H1 (cell line): ENCODE measurements around the gene GNA12. TPM values are rescaled to one million over a fixed set of nuclear protein-coding genes. Genes with fewer than 3 reads are reported as not detected.
A peak's percentile ranks its signal among the peaks of the same experiment; 100 is the strongest.

ENCODE experiments used
- CTCF ChIA-PET: fragments of 300-600 bp; sonication (Branson Sonifier 250); formaldehyde crosslinking; loops from one replicate; lab custom pipeline; 2021; ENCODE audit not compliant: partially characterized antibody; lab: Charles Lee
- POLR2A ChIA-PET: fragments of 300-600 bp; sonication (Branson Sonifier 250); formaldehyde crosslinking; loops from one replicate; lab custom pipeline; 2021; ENCODE audit warnings: inconsistent platforms; ENCODE audit not compliant: partially characterized antibody; lab: Charles Lee
- DNase-seq, 2 experiments: peaks; one replicate each; pipeline versions ENCODE4 v3.0.0 to v3.0.0-alpha.2; 2010 to 2022; ENCODE audit warnings: low spot score in 2 of 2, low read depth in 1 of 2, mixed read lengths in 1 of 2
- FAIRE-seq: peaks from 2 replicates; lab custom pipeline; 2011; peaks lifted over from hg19 to GRCh38; lab: Jason Lieb, UNC
- H2AFZ ChIP-seq: 2 replicates; pipeline ENCODE4 v1.8.1; 2012; ENCODE audit warnings: low read length, inconsistent platforms
- H2AK5ac ChIP-seq: 2 replicates; pipeline ENCODE4 v1.6.1; 2013; ENCODE audit warnings: low read depth, low read length
- H2BK120ac ChIP-seq: replicated peaks from 2 replicates; pipeline ENCODE3; 2013; ENCODE audit warnings: low read depth, low read length, inconsistent platforms
- H2BK12ac ChIP-seq: 2 replicates; pipeline ENCODE4 v1.6.1; 2013; ENCODE audit warnings: low read depth, low read length
- H2BK15ac ChIP-seq: 2 replicates; pipeline ENCODE4 v1.6.1; 2013; ENCODE audit warnings: low read length
- H2BK20ac ChIP-seq: 2 replicates; pipeline ENCODE4 v1.6.1; 2013; ENCODE audit warnings: low read length
- H2BK5ac ChIP-seq: 2 replicates; pipeline ENCODE4 v1.6.1; 2013; ENCODE audit warnings: low read depth, low read length
- H3K14ac ChIP-seq: 2 replicates; pipeline ENCODE4 v1.6.1; 2013; ENCODE audit warnings: inconsistent platforms; ENCODE audit not compliant: insufficient read length
- H3K18ac ChIP-seq: 2 replicates; pipeline ENCODE4 v1.6.1; 2013; ENCODE audit warnings: low read length; ENCODE audit errors: extremely low read depth
- H3K23ac ChIP-seq: 2 replicates; pipeline ENCODE4 v1.6.1; 2013; ENCODE audit warnings: inconsistent platforms; ENCODE audit not compliant: insufficient read length
- H3K23me2 ChIP-seq: 2 replicates; pipeline ENCODE4 v1.6.1; 2013; ENCODE audit warnings: low read depth, low read length
- H3K27ac ChIP-seq: 2 replicates; pipeline ENCODE4 v1.6.1; 2011; ENCODE audit warnings: low read depth, low read length, inconsistent platforms
- H3K27me3 ChIP-seq, 4 experiments: replicated peaks in 1 of 4; 1 replicate in 1 of 4; 2 replicates in 3 of 4; pipeline versions ENCODE4 v1.6.1 to v1.8.1; 2011 to 2013; ENCODE audit warnings: low read length in 3 of 4, mild to moderate bottlenecking in 3 of 4, inconsistent platforms in 2 of 4, mixed read lengths in 2 of 4, moderate library complexity in 1 of 4; ENCODE audit not compliant: control insufficient read depth in 3 of 4, insufficient read depth in 3 of 4; ENCODE audit errors: extremely low read depth in 1 of 4
- H3K36me3 ChIP-seq, 4 experiments: 2 replicates each; pipeline versions ENCODE4 v1.6.1 to v1.8.1; 2011 to 2013; ENCODE audit warnings: mild to moderate bottlenecking in 4 of 4, low read length in 3 of 4, moderate library complexity in 2 of 4, control low read depth in 1 of 4, inconsistent platforms in 1 of 4; ENCODE audit not compliant: insufficient read depth in 4 of 4, control insufficient read depth in 2 of 4
- H3K4ac ChIP-seq: replicated peaks from 2 replicates; pipeline ENCODE3; 2013; ENCODE audit warnings: low read length, low read depth, mixed read lengths, inconsistent platforms; ENCODE audit not compliant: insufficient read length
- H3K4me1 ChIP-seq, 4 experiments: replicated peaks in 1 of 4; 1 replicate in 1 of 4; 2 replicates in 3 of 4; pipeline versions ENCODE4 v1.6.1 to v1.8.1; 2011 to 2013; ENCODE audit warnings: low read length in 3 of 4, inconsistent platforms in 2 of 4, mixed read lengths in 1 of 4; ENCODE audit not compliant: insufficient read depth in 4 of 4, control insufficient read depth in 3 of 4
- H3K4me2 ChIP-seq, 2 experiments: 2 replicates each; pipeline versions ENCODE4 v1.6.1 to v1.8.1; 2011 to 2013; ENCODE audit warnings: low read depth in 2 of 2, low read length in 2 of 2, control low read depth in 1 of 2, inconsistent platforms in 1 of 2, mild to moderate bottlenecking in 1 of 2; ENCODE audit not compliant: insufficient read depth in 1 of 2
- H3K4me3 ChIP-seq, 4 experiments: fragments of 200-600, 300-600 bp in 1 of 4; sonication (generic), shearing (Covaris generic), sonication (Bioruptor Twin) in 1 of 4; 2 replicates each; pipeline versions ENCODE4 v1.5.1 to v1.8.1; 2011 to 2016; ENCODE audit warnings: low read length in 4 of 4, low read depth in 3 of 4, control low read depth in 2 of 4, inconsistent platforms in 2 of 4, mild to moderate bottlenecking in 2 of 4, mixed read lengths in 1 of 4, moderate library complexity in 1 of 4; ENCODE audit not compliant: insufficient read depth in 2 of 4; ENCODE audit errors: extremely low read depth in 1 of 4
- H3K56ac ChIP-seq: replicated peaks from 2 replicates; pipeline ENCODE3; 2013; ENCODE audit warnings: low read depth, mild to moderate bottlenecking, mixed read lengths, low read length, inconsistent platforms; ENCODE audit not compliant: insufficient read length
- H3K79me1 ChIP-seq: 2 replicates; pipeline ENCODE4 v1.6.1; 2013; ENCODE audit warnings: low read depth, low read length, control low read depth
- H3K79me2 ChIP-seq, 2 experiments: 2 replicates each; pipeline versions ENCODE4 v1.6.1 to v1.8.1; 2012 to 2013; ENCODE audit warnings: low read length in 2 of 2, mild to moderate bottlenecking in 2 of 2, inconsistent platforms in 1 of 2; ENCODE audit not compliant: insufficient read depth in 2 of 2, control insufficient read depth in 1 of 2
- H3K9ac ChIP-seq, 4 experiments: replicated peaks in 1 of 4; 1 replicate in 1 of 4; 2 replicates in 3 of 4; pipeline versions ENCODE4 v1.6.1 to v1.8.1; 2011 to 2013; ENCODE audit warnings: low read depth in 3 of 4, low read length in 3 of 4, control low read depth in 2 of 4, mild to moderate bottlenecking in 2 of 4, moderate library complexity in 2 of 4, inconsistent platforms in 1 of 4; ENCODE audit errors: extremely low read depth in 1 of 4
- H3K9me3 ChIP-seq, 2 experiments: 2 replicates each; pipeline versions ENCODE4 v1.6.1 to v1.8.1; 2012 to 2013; ENCODE audit warnings: mild to moderate bottlenecking in 2 of 2, moderate library complexity in 2 of 2, control low read depth in 1 of 2, inconsistent platforms in 1 of 2, low read depth in 1 of 2, low read length in 1 of 2, mixed read lengths in 1 of 2; ENCODE audit not compliant: insufficient read depth in 2 of 2
- H4K20me1 ChIP-seq, 2 experiments: replicated peaks in 1 of 2; 2 replicates each; pipeline versions ENCODE3 to v1.8.1; 2011 to 2013; ENCODE audit warnings: inconsistent platforms in 2 of 2, low read length in 2 of 2, mild to moderate bottlenecking in 1 of 2; ENCODE audit not compliant: insufficient read depth in 2 of 2, control insufficient read depth in 1 of 2
- H4K5ac ChIP-seq: 2 replicates; pipeline ENCODE4 v1.6.1; 2013; ENCODE audit warnings: low read length, low read depth, mixed read lengths, inconsistent platforms; ENCODE audit not compliant: insufficient read length
- H4K8ac ChIP-seq: 2 replicates; pipeline ENCODE4 v1.8.0; 2013; ENCODE audit warnings: mild to moderate bottlenecking, moderate library complexity, low read length, inconsistent platforms; ENCODE audit not compliant: insufficient read depth; ENCODE audit errors: extremely low read depth
- H4K91ac ChIP-seq: replicated peaks from 2 replicates; pipeline ENCODE3; 2013; ENCODE audit warnings: low read length, mixed read lengths, inconsistent platforms; ENCODE audit not compliant: insufficient read length
- BACH1 ChIP-seq: IDR thresholded peaks from 2 replicates; pipeline ENCODE4 v1.6.1; 2012; ENCODE audit warnings: low read length, improper control_type of control experiment
- BCL11A ChIP-seq, 2 experiments: IDR thresholded peaks; one replicate each; pipeline ENCODE4 v1.6.1; 2011; ENCODE audit warnings: low read depth in 2 of 2, low read length in 2 of 2, mild to moderate bottlenecking in 2 of 2
- EGR1 ChIP-seq: IDR thresholded peaks from 2 replicates; pipeline ENCODE4 v1.6.1; 2011; ENCODE audit warnings: low read depth, low read length, borderline replicate concordance
- GTF2F1 ChIP-seq: IDR thresholded peaks from 2 replicates; pipeline ENCODE4 v1.6.1; 2012; ENCODE audit warnings: low read depth, low read length, improper control_type of control experiment, borderline replicate concordance
- HDAC6 ChIP-seq: IDR thresholded peaks from one replicate; pipeline ENCODE4 v1.7.1; 2012; ENCODE audit warnings: low read depth, mild to moderate bottlenecking, inconsistent platforms, low read length, moderate library complexity
- KDM1A ChIP-seq: fragments of 200-600, 300-600 bp; sonication (generic); IDR thresholded peaks from 2 replicates; pipeline ENCODE4 v1.7.1; 2016; ENCODE audit warnings: mild to moderate bottlenecking, low read length, borderline replicate concordance
- KDM5A ChIP-seq: fragments of 200-600 bp; IDR thresholded peaks from 2 replicates; pipeline ENCODE4 v1.7.1; 2012; ENCODE audit warnings: mild to moderate bottlenecking, low read length, inconsistent platforms, mixed read lengths
- SP2 ChIP-seq: IDR thresholded peaks from 2 replicates; pipeline ENCODE4 v1.6.1; 2012; ENCODE audit warnings: mild to moderate bottlenecking, low read length, inconsistent platforms
- TCF12 ChIP-seq: IDR thresholded peaks from 2 replicates; pipeline ENCODE4 v1.6.1; 2011; ENCODE audit warnings: low read depth, mild to moderate bottlenecking, low read length
- ZNF274 ChIP-seq: IDR thresholded peaks from 2 replicates; pipeline ENCODE4 v1.7.0; 2012; ENCODE audit warnings: low read length, borderline replicate concordance; ENCODE audit errors: extremely low read depth
- WGBS, 2 experiments: shearing (Covaris generic) in 1 of 2; methylation state at CpG; one replicate each; pipeline versions ENCODE4 v1.1.6 to v1.1.7; 2013 to 2015; ENCODE audit warnings: low lambda C conversion rate in 2 of 2, mixed read lengths in 2 of 2, inconsistent platforms in 1 of 2, low coverage in 1 of 2, missing lambda C conversion rate in 1 of 2; ENCODE audit not compliant: insufficient replicate concordance in 2 of 2, insufficient coverage in 1 of 2, insufficient read length in 1 of 2; ENCODE audit errors: extremely low coverage in 1 of 2, missing lambda C conversion rate in 1 of 2; 5-methylcytosine and 5-hydroxymethylcytosine counted together
- polyA plus RNA-seq, 7 experiments: library from polyadenylated mRNA; depleted of rRNA in 3 of 7; stranded (reverse) in 5 of 7; unstranded in 2 of 7; fragments of >200 nt in 5 of 7; fragments of 200-250 nt in 2 of 7; gene quantifications; 1 replicate in 5 of 7; 2 replicates in 1 of 7; 4 replicates in 1 of 7; pipeline versions ENCODE4 v1.2.1 to v1.2.3, GENCODE V29; 2011 to 2013; ENCODE audit warnings: missing spikeins in 2 of 7, mixed read lengths in 2 of 7
- total RNA-seq: library from RNA; stranded (reverse); fragmentation: NEBNext Ultra II Directional; extraction: Animal tissue kit (Norgen Biotek cat#: 25700); gene quantifications from 2 replicates; pipeline ENCODE4 v1.2.1, GENCODE V29; 2021

GNA12 gene
- total and polyA plus RNA-seq, 2 of the 8 experiments (the other 6 are each of a cell fraction or from before 2014, with no cell fraction given) = 96.5 to 109 TPM

DNA sequence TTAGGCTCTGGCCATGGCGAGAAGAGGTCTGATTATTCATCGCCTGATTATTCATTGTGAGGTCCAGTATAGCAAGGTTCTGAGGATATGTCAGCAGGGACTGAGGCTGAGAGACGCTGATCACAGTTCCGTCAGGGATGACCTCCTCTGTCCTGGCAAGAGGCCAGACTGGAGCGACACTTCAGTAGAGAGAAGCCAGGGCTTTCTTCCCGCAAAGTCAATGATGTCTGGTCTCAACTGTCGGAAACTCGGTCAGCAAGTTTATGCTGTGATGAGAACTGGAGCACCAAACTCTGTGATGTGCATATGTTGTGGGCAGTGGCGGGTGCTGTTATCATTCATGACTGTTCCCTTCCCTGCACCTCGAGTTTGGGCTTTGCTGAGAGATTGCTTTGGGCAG lies 29.0 kb upstream of the GNA12 start:
- FAIRE-seq = no peak
- peaks cover 0 to 19% (median 8%) of the 10 kb centered on the region in 4 experiments; a peak in 6 of 7 replicates for H3K4me1 ChIP-seq
- H2BK12ac ChIP-seq = peak overlapping the region; percentile 99
- no peak overlapping the region for H3K4ac ChIP-seq
- ChIA-PET POLR2A (interaction anchor here (0.6 to 2.3 kb wide), 5 partner anchors 14 to 529 kb away, joined by 3 to 5 read pairs (median 3); no protein-coding TSS in a partner anchor), CTCF (no interaction called here)
- H3K23me2 ChIP-seq = no peaks in the 10 kb centered on the region
- H4K5ac ChIP-seq = no peak overlapping the region
- H3K79me1 ChIP-seq = no peaks in the 10 kb centered on the region; the same call in 1 of the 2 replicates
- H2BK5ac ChIP-seq = peak overlapping the region; percentile 99
- no peak overlapping the region for H2BK120ac ChIP-seq
- H2BK15ac ChIP-seq = peak overlapping the region; percentile 74; the same call in 1 of the 2 replicates
- no peak overlapping the region for H3K4me2 ChIP-seq
- H4K8ac ChIP-seq = no peak overlapping the region
- no peak overlapping the region for H3K9ac ChIP-seq
- H3K9me3 ChIP-seq = no peaks in the 10 kb centered on the region
- H3K4me3 ChIP-seq = no peak overlapping the region
- H3K79me2 ChIP-seq = no peaks in the 10 kb centered on the region
- no peaks in the 10 kb centered on the region for H3K36me3 ChIP-seq
- H2BK20ac ChIP-seq = peak overlapping the region; percentile 37; the same call in 1 of the 2 replicates
- no peak overlapping the region for H3K23ac ChIP-seq
- no peaks in the 10 kb centered on the region for H3K27me3 ChIP-seq
- H3K56ac ChIP-seq = no peak overlapping the region
- H2AFZ ChIP-seq = peak overlapping the region; percentile 9; the same call in 1 of the 2 replicates
- H3K14ac ChIP-seq = no peak overlapping the region
- peak overlapping the region; percentile 42; the same call in 1 of the 2 replicates for H3K18ac ChIP-seq
- H4K91ac ChIP-seq = no peak overlapping the region
- no peak for TF ChIP-seq HDAC6
- no peak for TF ChIP-seq SP2
- TF ChIP-seq EGR1 = no peak
- no peak for TF ChIP-seq KDM5A
- TF ChIP-seq KDM1A = no peak
- no peak for TF ChIP-seq TCF12
- no peak for TF ChIP-seq GTF2F1
- no peak for TF ChIP-seq BCL11A (IDR thresholded peaks at IDR 0.05; ENCODE audit: low read depth in 2 of 2, low read length in 2 of 2)
- TF ChIP-seq ZNF274 = no peak
- TF ChIP-seq BACH1 = no peak
- TF ChIP-seq, all 59 proteins: peak for 0
- Histone ChIP-seq H3K27ac (no peak overlapping the region), H4K20me1 (no peaks in the 10 kb centered on the region), H2AK5ac (no peak overlapping the region)
- DNase-seq = no peak
- 91% methylated on average over 10 of the region's 10 CpGs; no CpG with 5 or more reads in 1 of the 2 experiments for WGBS, 2 experiments
